ENCODE results near the gene KIF5B. TPM values are rescaled to one million over a fixed set of nuclear protein-coding genes. Genes with fewer than 3 reads are reported as not detected.
"Not testable (repeated sequence)": the region's sequence is repeated elsewhere in the genome, so short reads cannot be mapped to it uniquely, and the experiment has no call there.

KIF5B gene
- total and polyA plus RNA-seq, 10 of the 15 experiments (the other 5 are each of a cell fraction or from before 2014, with no cell fraction given) = 14.7 to 47.4 (median 33.1) TPM

DNA sequence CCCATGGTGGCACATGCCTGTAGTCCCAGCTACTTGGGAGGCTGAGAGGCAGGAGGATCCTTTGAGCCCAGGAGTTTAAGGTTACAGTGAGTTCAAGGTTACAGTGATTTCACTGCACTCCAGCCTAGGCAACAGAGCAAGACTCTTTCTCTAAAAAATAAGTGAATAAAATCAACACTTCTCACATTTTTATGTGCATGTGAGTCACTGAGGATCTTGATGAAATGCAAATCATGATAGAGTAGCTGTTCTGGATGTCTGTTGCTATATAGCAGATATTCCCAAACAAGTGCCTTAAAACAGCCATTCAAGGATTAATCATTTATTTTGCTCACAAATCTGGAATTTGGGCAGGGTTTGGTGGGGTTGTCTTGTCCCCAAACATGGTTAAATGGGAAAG is 65.3 kb downstream of the KIF5B start:
- intact Hi-C loops (cut with micrococcal nuclease; ENCODE audit: unreplicated experiment) (loop anchor here (5.0 kb wide), 1 partner anchor 49 kb away; no protein-coding TSS in a partner anchor), in situ Hi-C loops (cut with MboI) (no loop called here)
- ChIA-PET POLR2A (no interaction called here), CTCF (interaction anchor here (1.8 kb wide), 1 partner anchor 8 kb away, joined by 5 read pairs; no protein-coding TSS in a partner anchor), SMC1A (ENCODE audit: uncharacterized antibody, unreplicated experiment) (interaction anchor here (1.0 kb wide), 1 partner anchor 129 kb away, joined by 3 read pairs; no protein-coding TSS in a partner anchor), RAD21 (ENCODE audit: unreplicated experiment) (no interaction called here)
- no peaks in the 10 kb centered on the region for H3K79me2 ChIP-seq (ENCODE audit: control insufficient read depth, insufficient read depth, low read length)
- H3K9ac ChIP-seq (ENCODE audit: control insufficient read depth, insufficient read depth, low read length) = no peak overlapping the region
- no peaks in the 10 kb centered on the region for H3K27me3 ChIP-seq (replicated peaks in 1 of 2; ENCODE audit: control insufficient read depth in 2 of 2, insufficient read depth in 2 of 2, low read length in 1 of 2)
- no peak overlapping the region for H3K27ac ChIP-seq (ENCODE audit: control insufficient read depth, insufficient read depth)
- no peak overlapping the region for H3K4me2 ChIP-seq (ENCODE audit: control insufficient read depth, insufficient read depth)
- H3K9me3 ChIP-seq (replicated peaks; ENCODE audit: control insufficient read depth, insufficient read depth, low read length) = no peaks in the 10 kb centered on the region
- no peak overlapping the region for H2AFZ ChIP-seq (ENCODE audit: control insufficient read depth, low read depth, low read length)
- no peak for TF ChIP-seq TARDBP (IDR thresholded peaks at IDR 0.05; ENCODE audit: borderline replicate concordance)
- no peak for TF ChIP-seq SMAD1 (IDR thresholded peaks at IDR 0.05; ENCODE audit: low read depth, partially characterized antibody)
- TF ChIP-seq, protein P1, sequence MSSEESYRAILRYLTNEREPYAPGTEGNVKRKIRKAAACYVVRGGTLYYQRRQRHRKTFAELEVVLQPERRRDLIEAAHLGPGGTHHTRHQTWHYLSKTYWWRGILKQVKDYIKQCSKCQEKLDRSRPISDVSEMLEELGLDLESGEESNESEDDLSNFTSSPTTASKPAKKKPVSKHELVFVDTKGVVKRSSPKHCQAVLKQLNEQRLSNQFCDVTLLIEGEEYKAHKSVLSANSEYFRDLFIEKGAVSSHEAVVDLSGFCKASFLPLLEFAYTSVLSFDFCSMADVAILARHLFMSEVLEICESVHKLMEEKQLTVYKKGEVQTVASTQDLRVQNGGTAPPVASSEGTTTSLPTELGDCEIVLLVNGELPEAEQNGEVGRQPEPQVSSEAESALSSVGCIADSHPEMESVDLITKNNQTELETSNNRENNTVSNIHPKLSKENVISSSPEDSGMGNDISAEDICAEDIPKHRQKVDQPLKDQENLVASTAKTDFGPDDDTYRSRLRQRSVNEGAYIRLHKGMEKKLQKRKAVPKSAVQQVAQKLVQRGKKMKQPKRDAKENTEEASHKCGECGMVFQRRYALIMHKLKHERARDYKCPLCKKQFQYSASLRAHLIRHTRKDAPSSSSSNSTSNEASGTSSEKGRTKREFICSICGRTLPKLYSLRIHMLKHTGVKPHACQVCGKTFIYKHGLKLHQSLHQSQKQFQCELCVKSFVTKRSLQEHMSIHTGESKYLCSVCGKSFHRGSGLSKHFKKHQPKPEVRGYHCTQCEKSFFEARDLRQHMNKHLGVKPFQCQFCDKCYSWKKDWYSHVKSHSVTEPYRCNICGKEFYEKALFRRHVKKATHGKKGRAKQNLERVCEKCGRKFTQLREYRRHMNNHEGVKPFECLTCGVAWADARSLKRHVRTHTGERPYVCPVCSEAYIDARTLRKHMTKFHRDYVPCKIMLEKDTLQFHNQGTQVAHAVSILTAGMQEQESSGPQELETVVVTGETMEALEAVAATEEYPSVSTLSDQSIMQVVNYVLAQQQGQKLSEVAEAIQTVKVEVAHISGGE (CRISPR knock-in tag; IDR thresholded peaks at IDR 0.05) = no peak
- no peaks in the 10 kb centered on the region for H3K36me3 ChIP-seq (ENCODE audit: control insufficient read depth in 2 of 2, insufficient read depth in 2 of 2, low read length in 1 of 2)
- BruUV-seq (replicated peaks) = no TSS peak
- FAIRE-seq (no peak), ATAC-seq (no peak), DNase-seq (ENCODE audit: low read depth, low spot score) (no peak)
- H3K4me3 ChIP-seq = no peak overlapping the region
- H4K20me1 ChIP-seq (ENCODE audit: control insufficient read depth, insufficient read depth) = no peaks in the 10 kb centered on the region
- H3K4me1 ChIP-seq (ENCODE audit: control insufficient read depth, insufficient read depth, low read length) = no peaks in the 10 kb centered on the region

DNA sequence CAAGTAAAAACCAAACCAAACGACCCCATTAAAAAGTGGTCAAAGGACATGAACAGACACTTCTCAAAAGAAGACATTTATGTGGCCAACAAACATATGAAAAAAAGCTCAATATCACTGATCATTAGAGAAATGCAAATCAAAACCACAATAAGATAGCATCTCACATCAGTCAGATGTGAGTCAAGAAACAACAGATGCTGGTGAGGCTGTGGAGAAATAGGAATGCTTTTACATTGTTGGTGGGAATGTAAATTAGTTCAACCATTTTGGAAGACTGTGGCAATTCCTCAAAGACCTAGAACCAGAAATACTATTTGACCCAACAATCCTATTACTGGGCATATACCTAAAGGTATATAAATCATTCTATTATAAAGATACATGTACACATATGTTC is 68.4 kb downstream of the KIF5B start:
- H3K27ac ChIP-seq (ENCODE audit: control insufficient read depth, insufficient read depth); H3K4me1 ChIP-seq (ENCODE audit: control insufficient read depth, insufficient read depth, low read length); H2AFZ ChIP-seq (ENCODE audit: control insufficient read depth, low read depth, low read length); H3K79me2 ChIP-seq (ENCODE audit: control insufficient read depth, insufficient read depth, low read length); H3K36me3 ChIP-seq (ENCODE audit: control insufficient read depth in 2 of 2, insufficient read depth in 2 of 2, low read length in 1 of 2); DNase-seq (ENCODE audit: low read depth, low spot score); H3K9me3 ChIP-seq (replicated peaks; ENCODE audit: control insufficient read depth, insufficient read depth, low read length); CTCF ChIA-PET; BruUV-seq (replicated peaks); RAD21 ChIA-PET (ENCODE audit: unreplicated experiment); H4K20me1 ChIP-seq (ENCODE audit: control insufficient read depth, insufficient read depth); POLR2A ChIA-PET; SMC1A ChIA-PET (ENCODE audit: uncharacterized antibody, unreplicated experiment); H3K9ac ChIP-seq (ENCODE audit: control insufficient read depth, insufficient read depth, low read length); FAIRE-seq; intact Hi-C loops (cut with micrococcal nuclease; ENCODE audit: unreplicated experiment); H3K4me3 ChIP-seq; H3K27me3 ChIP-seq (replicated peaks in 1 of 2; ENCODE audit: control insufficient read depth in 2 of 2, insufficient read depth in 2 of 2, low read length in 1 of 2); ATAC-seq; in situ Hi-C loops (cut with MboI); H3K4me2 ChIP-seq (ENCODE audit: control insufficient read depth, insufficient read depth): not testable (repeated sequence)
- 6% methylated on average over 1 of the region's 1 CpG for WGBS (ENCODE audit: insufficient coverage, insufficient replicate concordance, low lambda C conversion rate, missing lambda C conversion rate)

Data from GM12878 (cell line).